WTC11 (cell line): ENCODE data around the gene DEXI. TPM values are rescaled to one million over a fixed set of nuclear protein-coding genes. Genes with fewer than 3 reads are reported as not detected.

ENCODE experiments used
- ATAC-seq: fragments of 200-7000 bp; cut with Tn5 transposase; 2 replicates; pipeline ENCODE4 v1.10.0; 2021; ENCODE audit warnings: mild to moderate bottlenecking, moderate library complexity
- CTCF ChIA-PET: fragments of 300-600 bp; sonication (Branson Sonifier 250); formaldehyde crosslinking; loops from one replicate; lab custom pipeline; 2021; ENCODE audit warnings: antibody characterized with exemption; lab: Charles Lee
- POLR2A ChIA-PET: fragments of 350-600 bp; sonication (Branson Sonifier 250); formaldehyde crosslinking; loops from one replicate; lab custom pipeline; 2021; ENCODE audit warnings: antibody characterized with exemption; lab: Charles Lee
- DNase-seq: peaks from one replicate; pipeline ENCODE4 v3.0.0; 2021; ENCODE audit warnings: low spot score
- H3K27ac Mint-ChIP-seq: 2 replicates; pipeline ENCODE4 v1.8.0; 2021; ENCODE audit warnings: mixed read lengths
- H3K27me3 Mint-ChIP-seq: 2 replicates; pipeline ENCODE4 v1.8.0; 2021; ENCODE audit warnings: low read depth, mild to moderate bottlenecking, moderate library complexity, mixed read lengths
- H3K36me3 Mint-ChIP-seq: 2 replicates; pipeline ENCODE4 v1.8.0; 2021; ENCODE audit warnings: mixed read lengths
- H3K4me1 Mint-ChIP-seq: 2 replicates; pipeline ENCODE4 v1.8.0; 2022; ENCODE audit warnings: mixed read lengths
- H3K4me3 Mint-ChIP-seq: 2 replicates; pipeline ENCODE4 v1.8.0; 2021; ENCODE audit warnings: mild to moderate bottlenecking, moderate library complexity, mixed read lengths
- H3K9me3 Mint-ChIP-seq: 2 replicates; pipeline ENCODE4 v1.8.0; 2021; ENCODE audit warnings: mixed read lengths
- FOXK1 ChIP-seq: sonication (generic); formaldehyde crosslinking; IDR thresholded peaks from 2 replicates; pipeline ENCODE4 v1.8.0; 2022; ENCODE audit warnings: mild to moderate bottlenecking, moderate library complexity, missing genetic modification reagents
- JAZF1 ChIP-seq: fragments of 250-450 bp; sonication (Bioruptor Pico); IDR thresholded peaks from 2 replicates; pipeline ENCODE4 v1.9.0; 2021; ENCODE audit warnings: moderate library complexity, mild to moderate bottlenecking, inconsistent platforms
- KAT7 ChIP-seq: sonication (generic); formaldehyde crosslinking; IDR thresholded peaks from 2 replicates; pipeline ENCODE4 v1.8.1; 2023; ENCODE audit warnings: missing genetic modification reagents, mild to moderate bottlenecking, borderline replicate concordance
- MXD4 ChIP-seq: fragments of 250-450 bp; sonication (Bioruptor Pico); IDR thresholded peaks from 2 replicates; pipeline ENCODE4 v1.8.0; 2021; ENCODE audit warnings: mild to moderate bottlenecking, moderate library complexity, borderline replicate concordance
- NFE2L1 ChIP-seq: sonication (generic); formaldehyde crosslinking; IDR thresholded peaks from 2 replicates; pipeline ENCODE4 v1.8.1; 2023; ENCODE audit warnings: missing genetic modification reagents
- OVOL2 ChIP-seq: fragments of 250-450 bp; sonication (Bioruptor Pico); IDR thresholded peaks from 2 replicates; pipeline ENCODE4 v1.9.0; 2021; ENCODE audit warnings: mild to moderate bottlenecking, borderline replicate concordance
- RELA ChIP-seq: sonication (generic); formaldehyde crosslinking; IDR thresholded peaks from 2 replicates; pipeline ENCODE4 v1.8.1; 2022; ENCODE audit warnings: missing genetic modification reagents, mild to moderate bottlenecking, borderline replicate concordance
- TEAD4 ChIP-seq: sonication (generic); formaldehyde crosslinking; IDR thresholded peaks from 2 replicates; pipeline ENCODE4 v1.8.0; 2022; ENCODE audit warnings: mild to moderate bottlenecking, missing genetic modification reagents
- ZNF219 ChIP-seq: sonication (generic); formaldehyde crosslinking; IDR thresholded peaks from 2 replicates; pipeline ENCODE4 v1.8.0; 2023; ENCODE audit warnings: missing genetic modification reagents, mild to moderate bottlenecking, borderline replicate concordance
- ZNF232 ChIP-seq: sonication (generic); formaldehyde crosslinking; IDR thresholded peaks from 2 replicates; pipeline ENCODE4 v1.8.0; 2022; ENCODE audit warnings: mild to moderate bottlenecking, missing genetic modification reagents
- total RNA-seq: library from RNA; stranded (reverse); gene quantifications from 3 replicates; pipeline ENCODE4 v1.2.3, GENCODE V29; 2021
- TF ChIP-seq, protein P1 (sequence below): sonication (generic); formaldehyde crosslinking; IDR thresholded peaks from 2 replicates; pipeline ENCODE4 v1.8.1; 2022; ENCODE audit warnings: low read depth, mild to moderate bottlenecking, moderate library complexity, missing genetic modification reagents, borderline replicate concordance
- TF ChIP-seq, protein P2 (sequence below): fragments of 250-450 bp; sonication (Bioruptor Pico); IDR thresholded peaks from 2 replicates; pipeline ENCODE4 v2.1.2; 2022; ENCODE audit warnings: mild to moderate bottlenecking, moderate library complexity
- TF ChIP-seq, protein P3 (sequence below): sonication (generic); formaldehyde crosslinking; IDR thresholded peaks from 2 replicates; pipeline ENCODE4 v1.8.0; 2022; ENCODE audit warnings: mild to moderate bottlenecking, missing genetic modification reagents
- TF ChIP-seq, protein P4 (sequence below): sonication (generic); formaldehyde crosslinking; IDR thresholded peaks from 2 replicates; pipeline ENCODE4 v1.8.1; 2023; ENCODE audit warnings: mild to moderate bottlenecking, missing genetic modification reagents
- TF ChIP-seq, protein P5 (sequence below): sonication (generic); formaldehyde crosslinking; IDR thresholded peaks from 2 replicates; pipeline ENCODE4 v1.8.0; 2022; ENCODE audit warnings: missing genetic modification reagents
- TF ChIP-seq, protein P6 (sequence below): fragments of 200-600 bp; IDR thresholded peaks from 2 replicates; pipeline ENCODE4 v1.8.0; 2022; ENCODE audit warnings: antibody characterized with exemption

DEXI gene
- total RNA-seq, 1 experiment from 2014 or later, result 33.7 TPM

DNA sequence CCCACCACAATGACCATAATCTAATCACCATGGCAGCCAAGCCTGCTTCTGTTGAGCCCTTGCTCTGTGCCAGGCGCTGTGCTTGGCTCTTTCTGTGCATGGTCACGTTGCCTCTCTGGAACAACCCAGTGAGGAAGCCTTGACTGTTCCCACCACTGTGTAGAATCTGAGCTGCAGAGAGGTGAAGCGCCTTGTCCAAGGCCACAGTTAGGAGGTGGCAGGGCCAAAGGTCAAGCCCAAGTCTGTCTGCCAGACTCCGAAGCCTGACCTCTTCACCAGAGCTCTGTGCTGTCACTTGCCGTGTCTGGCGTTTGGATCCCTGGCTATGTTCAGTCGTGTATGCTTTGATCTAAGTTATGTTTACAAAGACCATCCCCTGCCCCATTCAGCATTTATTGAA lies 12.6 kb upstream of the DEXI start:
- ChIA-PET POLR2A (no interaction called here), CTCF (interaction anchor here (1.6 to 7.5 kb wide), 5 partner anchors 9 to 441 kb away, joined by 4 to 70 read pairs (median 9); partner anchors contain the start of gene CLEC16A)
- TF ChIP-seq, protein P1, sequence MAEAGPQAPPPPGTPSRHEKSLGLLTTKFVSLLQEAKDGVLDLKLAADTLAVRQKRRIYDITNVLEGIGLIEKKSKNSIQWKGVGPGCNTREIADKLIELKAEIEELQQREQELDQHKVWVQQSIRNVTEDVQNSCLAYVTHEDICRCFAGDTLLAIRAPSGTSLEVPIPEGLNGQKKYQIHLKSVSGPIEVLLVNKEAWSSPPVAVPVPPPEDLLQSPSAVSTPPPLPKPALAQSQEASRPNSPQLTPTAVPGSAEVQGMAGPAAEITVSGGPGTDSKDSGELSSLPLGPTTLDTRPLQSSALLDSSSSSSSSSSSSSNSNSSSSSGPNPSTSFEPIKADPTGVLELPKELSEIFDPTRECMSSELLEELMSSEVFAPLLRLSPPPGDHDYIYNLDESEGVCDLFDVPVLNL, result no peak
- TF ChIP-seq, protein P2, sequence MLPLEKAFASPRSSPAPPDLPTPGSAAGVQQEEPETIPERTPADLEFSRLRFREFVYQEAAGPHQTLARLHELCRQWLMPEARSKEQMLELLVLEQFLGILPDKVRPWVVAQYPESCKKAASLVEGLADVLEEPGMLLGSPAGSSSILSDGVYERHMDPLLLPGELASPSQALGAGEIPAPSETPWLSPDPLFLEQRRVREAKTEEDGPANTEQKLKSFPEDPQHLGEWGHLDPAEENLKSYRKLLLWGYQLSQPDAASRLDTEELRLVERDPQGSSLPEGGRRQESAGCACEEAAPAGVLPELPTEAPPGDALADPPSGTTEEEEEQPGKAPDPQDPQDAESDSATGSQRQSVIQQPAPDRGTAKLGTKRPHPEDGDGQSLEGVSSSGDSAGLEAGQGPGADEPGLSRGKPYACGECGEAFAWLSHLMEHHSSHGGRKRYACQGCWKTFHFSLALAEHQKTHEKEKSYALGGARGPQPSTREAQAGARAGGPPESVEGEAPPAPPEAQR, result no peak
- TF ChIP-seq ZNF219 (CRISPR knock-in tag), result no peak
- TF ChIP-seq, protein P3, sequence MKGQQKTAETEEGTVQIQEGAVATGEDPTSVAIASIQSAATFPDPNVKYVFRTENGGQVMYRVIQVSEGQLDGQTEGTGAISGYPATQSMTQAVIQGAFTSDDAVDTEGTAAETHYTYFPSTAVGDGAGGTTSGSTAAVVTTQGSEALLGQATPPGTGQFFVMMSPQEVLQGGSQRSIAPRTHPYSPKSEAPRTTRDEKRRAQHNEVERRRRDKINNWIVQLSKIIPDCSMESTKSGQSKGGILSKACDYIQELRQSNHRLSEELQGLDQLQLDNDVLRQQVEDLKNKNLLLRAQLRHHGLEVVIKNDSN (CRISPR knock-in tag), result no peak
- no peak for TF ChIP-seq JAZF1 (CRISPR knock-in tag)
- no peak for TF ChIP-seq FOXK1 (CRISPR knock-in tag)
- no peak for TF ChIP-seq RELA (CRISPR knock-in tag)
- TF ChIP-seq, protein P4, sequence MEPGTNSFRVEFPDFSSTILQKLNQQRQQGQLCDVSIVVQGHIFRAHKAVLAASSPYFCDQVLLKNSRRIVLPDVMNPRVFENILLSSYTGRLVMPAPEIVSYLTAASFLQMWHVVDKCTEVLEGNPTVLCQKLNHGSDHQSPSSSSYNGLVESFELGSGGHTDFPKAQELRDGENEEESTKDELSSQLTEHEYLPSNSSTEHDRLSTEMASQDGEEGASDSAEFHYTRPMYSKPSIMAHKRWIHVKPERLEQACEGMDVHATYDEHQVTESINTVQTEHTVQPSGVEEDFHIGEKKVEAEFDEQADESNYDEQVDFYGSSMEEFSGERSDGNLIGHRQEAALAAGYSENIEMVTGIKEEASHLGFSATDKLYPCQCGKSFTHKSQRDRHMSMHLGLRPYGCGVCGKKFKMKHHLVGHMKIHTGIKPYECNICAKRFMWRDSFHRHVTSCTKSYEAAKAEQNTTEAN (CRISPR knock-in tag), result no peak
- no peak for TF ChIP-seq KAT7 (CRISPR knock-in tag)
- no peak for TF ChIP-seq OVOL2 (CRISPR knock-in tag)
- TF ChIP-seq, protein P5, sequence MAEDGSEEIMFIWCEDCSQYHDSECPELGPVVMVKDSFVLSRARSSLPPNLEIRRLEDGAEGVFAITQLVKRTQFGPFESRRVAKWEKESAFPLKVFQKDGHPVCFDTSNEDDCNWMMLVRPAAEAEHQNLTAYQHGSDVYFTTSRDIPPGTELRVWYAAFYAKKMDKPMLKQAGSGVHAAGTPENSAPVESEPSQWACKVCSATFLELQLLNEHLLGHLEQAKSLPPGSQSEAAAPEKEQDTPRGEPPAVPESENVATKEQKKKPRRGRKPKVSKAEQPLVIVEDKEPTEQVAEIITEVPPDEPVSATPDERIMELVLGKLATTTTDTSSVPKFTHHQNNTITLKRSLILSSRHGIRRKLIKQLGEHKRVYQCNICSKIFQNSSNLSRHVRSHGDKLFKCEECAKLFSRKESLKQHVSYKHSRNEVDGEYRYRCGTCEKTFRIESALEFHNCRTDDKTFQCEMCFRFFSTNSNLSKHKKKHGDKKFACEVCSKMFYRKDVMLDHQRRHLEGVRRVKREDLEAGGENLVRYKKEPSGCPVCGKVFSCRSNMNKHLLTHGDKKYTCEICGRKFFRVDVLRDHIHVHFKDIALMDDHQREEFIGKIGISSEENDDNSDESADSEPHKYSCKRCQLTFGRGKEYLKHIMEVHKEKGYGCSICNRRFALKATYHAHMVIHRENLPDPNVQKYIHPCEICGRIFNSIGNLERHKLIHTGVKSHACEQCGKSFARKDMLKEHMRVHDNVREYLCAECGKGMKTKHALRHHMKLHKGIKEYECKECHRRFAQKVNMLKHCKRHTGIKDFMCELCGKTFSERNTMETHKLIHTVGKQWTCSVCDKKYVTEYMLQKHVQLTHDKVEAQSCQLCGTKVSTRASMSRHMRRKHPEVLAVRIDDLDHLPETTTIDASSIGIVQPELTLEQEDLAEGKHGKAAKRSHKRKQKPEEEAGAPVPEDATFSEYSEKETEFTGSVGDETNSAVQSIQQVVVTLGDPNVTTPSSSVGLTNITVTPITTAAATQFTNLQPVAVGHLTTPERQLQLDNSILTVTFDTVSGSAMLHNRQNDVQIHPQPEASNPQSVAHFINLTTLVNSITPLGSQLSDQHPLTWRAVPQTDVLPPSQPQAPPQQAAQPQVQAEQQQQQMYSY, result no peak
- no peak for TF ChIP-seq MXD4
- no peak for TF ChIP-seq ZNF232 (CRISPR knock-in tag)
- H3K4me1 Mint-ChIP-seq, result peaks cover 24% of the 10 kb centered on the region
- no peaks in the 10 kb centered on the region for H3K9me3 Mint-ChIP-seq
- H3K27ac Mint-ChIP-seq, result no peak overlapping the region
- peaks cover 6% of the 10 kb centered on the region; the same call in 1 of the 2 replicates for H3K36me3 Mint-ChIP-seq
- no peak overlapping the region for H3K4me3 Mint-ChIP-seq
- H3K27me3 Mint-ChIP-seq, result no peaks in the 10 kb centered on the region
- ATAC-seq (no peak), DNase-seq (no peak)

DNA sequence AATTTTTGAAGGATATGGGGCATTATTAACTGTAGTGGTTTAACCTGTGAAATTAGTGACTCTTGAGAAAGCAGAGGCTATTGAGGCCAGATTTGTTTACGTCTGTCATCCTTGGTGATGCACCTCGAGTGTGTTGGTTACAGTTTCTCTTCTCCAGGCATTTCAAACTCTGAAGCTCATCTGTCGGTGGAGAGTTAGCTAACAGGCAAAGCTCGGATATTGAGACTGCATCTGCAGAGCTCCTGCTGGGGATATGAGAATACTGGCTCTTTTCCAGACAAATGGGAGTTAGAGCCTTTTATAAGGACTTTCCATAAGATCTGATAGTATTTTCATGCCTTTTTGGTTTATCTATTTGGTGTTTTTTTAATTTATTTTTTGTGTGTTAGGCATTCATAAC lies 8.8 kb upstream of the DEXI start:
- CTCF ChIA-PET, result interaction anchor here (0.8 to 7.5 kb wide), 8 partner anchors 13 to 436 kb away, joined by 3 to 70 read pairs (median 4); no protein-coding TSS in a partner anchor
- H3K27me3 Mint-ChIP-seq, result no peaks in the 10 kb centered on the region
- ATAC-seq (no peak), DNase-seq (no peak)
- peaks cover 53% of the 10 kb centered on the region for H3K4me1 Mint-ChIP-seq
- no peak for TF ChIP-seq OVOL2 (CRISPR knock-in tag)
- no peak for TF ChIP-seq NFE2L1
- no peak for TF ChIP-seq TEAD4
- TF ChIP-seq, protein P6, sequence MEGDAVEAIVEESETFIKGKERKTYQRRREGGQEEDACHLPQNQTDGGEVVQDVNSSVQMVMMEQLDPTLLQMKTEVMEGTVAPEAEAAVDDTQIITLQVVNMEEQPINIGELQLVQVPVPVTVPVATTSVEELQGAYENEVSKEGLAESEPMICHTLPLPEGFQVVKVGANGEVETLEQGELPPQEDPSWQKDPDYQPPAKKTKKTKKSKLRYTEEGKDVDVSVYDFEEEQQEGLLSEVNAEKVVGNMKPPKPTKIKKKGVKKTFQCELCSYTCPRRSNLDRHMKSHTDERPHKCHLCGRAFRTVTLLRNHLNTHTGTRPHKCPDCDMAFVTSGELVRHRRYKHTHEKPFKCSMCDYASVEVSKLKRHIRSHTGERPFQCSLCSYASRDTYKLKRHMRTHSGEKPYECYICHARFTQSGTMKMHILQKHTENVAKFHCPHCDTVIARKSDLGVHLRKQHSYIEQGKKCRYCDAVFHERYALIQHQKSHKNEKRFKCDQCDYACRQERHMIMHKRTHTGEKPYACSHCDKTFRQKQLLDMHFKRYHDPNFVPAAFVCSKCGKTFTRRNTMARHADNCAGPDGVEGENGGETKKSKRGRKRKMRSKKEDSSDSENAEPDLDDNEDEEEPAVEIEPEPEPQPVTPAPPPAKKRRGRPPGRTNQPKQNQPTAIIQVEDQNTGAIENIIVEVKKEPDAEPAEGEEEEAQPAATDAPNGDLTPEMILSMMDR, result no peak
- no peak overlapping the region for H3K4me3 Mint-ChIP-seq
- H3K9me3 Mint-ChIP-seq, result no peaks in the 10 kb centered on the region
- POLR2A ChIA-PET, result no interaction called here
- H3K27ac Mint-ChIP-seq, result no peak overlapping the region
- no peaks in the 10 kb centered on the region for H3K36me3 Mint-ChIP-seq
